ENCODE data around the gene TADA2B. TPM values are rescaled to one million over a fixed set of nuclear protein-coding genes. Genes with fewer than 3 reads are reported as not detected.

TADA2B gene
- total and polyA plus RNA-seq, 4 donors = 3.6 to 13.8 (median 12.6) TPM

DNA sequence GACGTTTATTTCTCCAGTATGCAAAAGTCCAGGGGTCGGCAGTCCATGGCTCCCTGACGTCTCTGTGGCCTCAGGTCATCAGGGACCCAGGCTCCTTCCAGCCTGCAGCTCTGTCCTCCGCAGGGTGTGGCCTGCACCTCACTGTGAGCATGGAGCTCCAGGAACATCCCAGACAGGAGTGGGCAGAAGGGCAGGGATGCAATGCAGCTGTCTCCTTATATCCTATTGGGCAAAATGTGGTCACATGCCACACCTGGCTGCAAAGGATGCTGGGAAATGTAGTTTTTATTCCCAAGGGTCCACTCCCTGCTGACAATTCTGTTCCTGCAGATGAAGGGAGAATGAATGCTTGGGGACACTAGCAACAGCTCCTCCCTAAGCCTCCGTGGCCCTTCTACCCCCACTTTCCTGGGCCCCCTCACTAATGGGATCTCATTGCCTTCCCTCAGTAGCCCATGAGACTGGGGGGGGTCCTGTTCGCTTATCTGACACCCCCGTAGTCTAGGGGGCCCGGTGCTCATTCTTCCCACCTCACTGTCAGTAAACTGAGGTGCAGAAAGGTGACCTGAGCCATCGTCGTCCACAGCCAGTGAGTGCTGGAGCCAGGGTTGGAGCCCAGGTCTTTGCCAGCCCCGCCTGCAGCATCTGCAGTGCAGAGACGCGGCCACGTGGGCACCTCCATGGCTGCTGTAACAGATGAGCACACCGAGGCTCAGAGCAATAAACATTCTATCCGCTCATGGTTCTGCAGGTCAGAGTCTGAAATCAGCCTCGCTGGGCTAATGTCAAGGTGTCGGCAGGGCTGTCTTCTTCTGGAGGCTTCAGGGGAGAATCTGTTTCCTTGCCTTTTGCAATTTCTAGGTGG is 30.6 kb downstream of the TADA2B start:
- Histone ChIP-seq H3K27ac (ENCODE audit: low read depth in 1 of 2, low read length in 2 of 2) (no peak overlapping the region), H3K4me3 (ENCODE audit: low read depth in 1 of 3, low read length in 3 of 3) (no peak overlapping the region), H3K27me3 (ENCODE audit: control insufficient read depth in 4 of 4, insufficient read depth in 4 of 4, low read length in 3 of 4) (no peaks in the 10 kb centered on the region), H3K36me3 (ENCODE audit: control insufficient read depth in 4 of 4, insufficient read depth in 3 of 4, low read depth in 1 of 4, low read length in 3 of 4) (no peaks in the 10 kb centered on the region), H3K4me1 (ENCODE audit: control insufficient read depth in 4 of 4, insufficient read depth in 4 of 4, low read length in 3 of 4) (peaks cover 0 to 4% (median 2%) of the 10 kb centered on the region in 4 donors), H3K9ac (ENCODE audit: low read depth in 1 of 2, low read length in 2 of 2) (no peak overlapping the region), H3K9me3 (ENCODE audit: control insufficient read depth in 4 of 4, low read length in 3 of 4) (no peaks in the 10 kb centered on the region)
- peak; percentile 22 for TF ChIP-seq SP1 (IDR thresholded peaks at IDR 0.05)
- TF ChIP-seq FOXA1 (IDR thresholded peaks at IDR 0.05) = no peak
- WGBS = 74% methylated on average over 18 of the region's 18 CpGs
- DNase-seq (ENCODE audit: low spot score) = no peak

DNA sequence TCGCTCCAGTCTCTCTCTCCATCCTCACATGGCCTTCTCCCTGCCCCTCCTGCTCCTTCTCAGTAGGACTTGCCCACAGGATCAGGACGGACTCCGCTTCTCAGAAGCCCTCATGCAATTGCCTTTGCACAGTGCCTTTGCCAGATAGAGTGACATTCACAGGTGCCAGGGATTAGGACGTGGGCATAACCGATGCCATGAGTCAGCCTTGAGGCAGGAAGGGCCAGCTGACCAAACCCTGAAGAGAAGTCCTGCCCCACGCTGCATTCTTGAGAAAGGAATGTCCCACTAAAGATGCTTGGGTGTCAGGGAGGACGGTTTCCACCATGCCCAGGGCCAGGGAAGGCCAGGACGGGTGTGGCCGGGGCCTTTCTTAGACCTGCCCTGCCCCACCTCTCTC is 31.3 kb downstream of the TADA2B start:
- H3K27me3 ChIP-seq (ENCODE audit: control insufficient read depth in 4 of 4, insufficient read depth in 4 of 4, low read length in 3 of 4) = no peaks in the 10 kb centered on the region
- no peak overlapping the region for H3K4me3 ChIP-seq (ENCODE audit: low read depth in 1 of 3, low read length in 3 of 3)
- DNase-seq (ENCODE audit: low spot score) = no peak
- H3K9ac ChIP-seq (ENCODE audit: low read depth in 1 of 2, low read length in 2 of 2) = no peak overlapping the region
- H3K4me1 ChIP-seq (ENCODE audit: control insufficient read depth in 4 of 4, insufficient read depth in 4 of 4, low read length in 3 of 4) = no peaks in the 10 kb centered on the region
- 83% methylated on average over 9 of the region's 9 CpGs for WGBS
- H3K9me3 ChIP-seq (ENCODE audit: control insufficient read depth in 4 of 4, low read length in 3 of 4) = no peaks in the 10 kb centered on the region
- H3K36me3 ChIP-seq (ENCODE audit: control insufficient read depth in 4 of 4, insufficient read depth in 3 of 4, low read depth in 1 of 4, low read length in 3 of 4) = no peaks in the 10 kb centered on the region
- no peak for TF ChIP-seq RAD21 (IDR thresholded peaks at IDR 0.05)
- no peak for TF ChIP-seq HNF4G (IDR thresholded peaks at IDR 0.05)
- no peak for TF ChIP-seq CTCF (IDR thresholded peaks at IDR 0.05; ENCODE audit: low read depth, low read length, missing input control)
- TF ChIP-seq RXRA (IDR thresholded peaks at IDR 0.05) = no peak
- no peak for TF ChIP-seq GABPA (IDR thresholded peaks at IDR 0.05 in 1 of 2, conservative IDR thresholded peaks at IDR 0.05 in 1 of 2)
- TF ChIP-seq HNF4A (conservative IDR thresholded peaks at IDR 0.05) = no peak
- TF ChIP-seq SP1 (IDR thresholded peaks at IDR 0.05) = no peak
- TF ChIP-seq EGR1 (IDR thresholded peaks at IDR 0.05; ENCODE audit: low read depth in 2 of 2) = no peak
- TF ChIP-seq, protein P1, sequence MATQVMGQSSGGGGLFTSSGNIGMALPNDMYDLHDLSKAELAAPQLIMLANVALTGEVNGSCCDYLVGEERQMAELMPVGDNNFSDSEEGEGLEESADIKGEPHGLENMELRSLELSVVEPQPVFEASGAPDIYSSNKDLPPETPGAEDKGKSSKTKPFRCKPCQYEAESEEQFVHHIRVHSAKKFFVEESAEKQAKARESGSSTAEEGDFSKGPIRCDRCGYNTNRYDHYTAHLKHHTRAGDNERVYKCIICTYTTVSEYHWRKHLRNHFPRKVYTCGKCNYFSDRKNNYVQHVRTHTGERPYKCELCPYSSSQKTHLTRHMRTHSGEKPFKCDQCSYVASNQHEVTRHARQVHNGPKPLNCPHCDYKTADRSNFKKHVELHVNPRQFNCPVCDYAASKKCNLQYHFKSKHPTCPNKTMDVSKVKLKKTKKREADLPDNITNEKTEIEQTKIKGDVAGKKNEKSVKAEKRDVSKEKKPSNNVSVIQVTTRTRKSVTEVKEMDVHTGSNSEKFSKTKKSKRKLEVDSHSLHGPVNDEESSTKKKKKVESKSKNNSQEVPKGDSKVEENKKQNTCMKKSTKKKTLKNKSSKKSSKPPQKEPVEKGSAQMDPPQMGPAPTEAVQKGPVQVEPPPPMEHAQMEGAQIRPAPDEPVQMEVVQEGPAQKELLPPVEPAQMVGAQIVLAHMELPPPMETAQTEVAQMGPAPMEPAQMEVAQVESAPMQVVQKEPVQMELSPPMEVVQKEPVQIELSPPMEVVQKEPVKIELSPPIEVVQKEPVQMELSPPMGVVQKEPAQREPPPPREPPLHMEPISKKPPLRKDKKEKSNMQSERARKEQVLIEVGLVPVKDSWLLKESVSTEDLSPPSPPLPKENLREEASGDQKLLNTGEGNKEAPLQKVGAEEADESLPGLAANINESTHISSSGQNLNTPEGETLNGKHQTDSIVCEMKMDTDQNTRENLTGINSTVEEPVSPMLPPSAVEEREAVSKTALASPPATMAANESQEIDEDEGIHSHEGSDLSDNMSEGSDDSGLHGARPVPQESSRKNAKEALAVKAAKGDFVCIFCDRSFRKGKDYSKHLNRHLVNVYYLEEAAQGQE (IDR thresholded peaks at IDR 0.05) = no peak
- TF ChIP-seq ZBTB33 (IDR thresholded peaks at IDR 0.05) = no peak
- no peak for TF ChIP-seq JUND (IDR thresholded peaks at IDR 0.05)
- TF ChIP-seq, protein P2, sequence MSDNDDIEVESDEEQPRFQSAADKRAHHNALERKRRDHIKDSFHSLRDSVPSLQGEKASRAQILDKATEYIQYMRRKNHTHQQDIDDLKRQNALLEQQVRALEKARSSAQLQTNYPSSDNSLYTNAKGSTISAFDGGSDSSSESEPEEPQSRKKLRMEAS (IDR thresholded peaks at IDR 0.05) = no peak
- no peak for TF ChIP-seq YY1 (IDR thresholded peaks at IDR 0.05)
- no peak for TF ChIP-seq FOXA1 (IDR thresholded peaks at IDR 0.05)
- no peak for TF ChIP-seq TAF1 (conservative IDR thresholded peaks at IDR 0.05)
- TF ChIP-seq ATF3 (IDR thresholded peaks at IDR 0.05) = no peak
- TF ChIP-seq FOXA2 (IDR thresholded peaks at IDR 0.05) = no peak
- no peak overlapping the region for H3K27ac ChIP-seq (ENCODE audit: low read depth in 1 of 2, low read length in 2 of 2)
